ENCODE results near the gene GTF2H4. TPM values are rescaled to one million over a fixed set of nuclear protein-coding genes. Genes with fewer than 3 reads are reported as not detected.

The GTF2H4 gene
- total RNA-seq, 2 donors from 2014 or later: 60.0 to 67.9 TPM

DNA sequence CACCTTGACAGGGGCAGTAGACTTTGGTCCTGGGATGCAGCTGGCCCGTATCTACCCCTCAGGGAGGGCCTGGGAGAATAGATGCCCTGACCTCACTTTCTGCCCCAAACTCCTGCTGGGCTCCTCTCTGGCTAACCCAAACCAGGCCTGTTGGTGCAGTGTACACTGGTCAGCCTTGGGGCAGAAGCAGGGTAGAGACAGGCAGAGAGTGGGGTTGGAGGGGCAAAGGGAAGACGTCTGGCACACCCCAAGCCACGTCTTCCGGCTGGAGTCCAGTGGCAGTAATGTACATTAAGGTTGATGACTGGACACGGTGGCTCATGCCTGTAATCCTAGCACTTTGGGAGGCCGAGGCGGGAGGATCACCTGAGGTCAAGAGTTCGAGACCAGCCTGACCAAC is 14.3 kb upstream of the GTF2H4 start:
- TF ChIP-seq, protein P1, sequence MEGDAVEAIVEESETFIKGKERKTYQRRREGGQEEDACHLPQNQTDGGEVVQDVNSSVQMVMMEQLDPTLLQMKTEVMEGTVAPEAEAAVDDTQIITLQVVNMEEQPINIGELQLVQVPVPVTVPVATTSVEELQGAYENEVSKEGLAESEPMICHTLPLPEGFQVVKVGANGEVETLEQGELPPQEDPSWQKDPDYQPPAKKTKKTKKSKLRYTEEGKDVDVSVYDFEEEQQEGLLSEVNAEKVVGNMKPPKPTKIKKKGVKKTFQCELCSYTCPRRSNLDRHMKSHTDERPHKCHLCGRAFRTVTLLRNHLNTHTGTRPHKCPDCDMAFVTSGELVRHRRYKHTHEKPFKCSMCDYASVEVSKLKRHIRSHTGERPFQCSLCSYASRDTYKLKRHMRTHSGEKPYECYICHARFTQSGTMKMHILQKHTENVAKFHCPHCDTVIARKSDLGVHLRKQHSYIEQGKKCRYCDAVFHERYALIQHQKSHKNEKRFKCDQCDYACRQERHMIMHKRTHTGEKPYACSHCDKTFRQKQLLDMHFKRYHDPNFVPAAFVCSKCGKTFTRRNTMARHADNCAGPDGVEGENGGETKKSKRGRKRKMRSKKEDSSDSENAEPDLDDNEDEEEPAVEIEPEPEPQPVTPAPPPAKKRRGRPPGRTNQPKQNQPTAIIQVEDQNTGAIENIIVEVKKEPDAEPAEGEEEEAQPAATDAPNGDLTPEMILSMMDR (conservative IDR thresholded peaks at IDR 0.05): no peak
- Histone ChIP-seq H3K4me3 (ENCODE audit: low read length) (no peak overlapping the region), H3K4me1 (ENCODE audit: control insufficient read depth, insufficient read depth, low read length) (no peaks in the 10 kb centered on the region), H3K36me3 (ENCODE audit: control insufficient read depth, insufficient read depth, low read length) (peaks cover 50% of the 10 kb centered on the region), H3K9ac (ENCODE audit: extremely low read depth, low read length, poor library complexity, severe bottlenecking) (no peak overlapping the region), H3K9me3 (ENCODE audit: control insufficient read depth, low read length) (no peaks in the 10 kb centered on the region), H3K27ac (ENCODE audit: low read depth, low read length) (no peak overlapping the region), H3K27me3 (ENCODE audit: control insufficient read depth, insufficient read depth, low read length, poor library complexity, severe bottlenecking) (no peaks in the 10 kb centered on the region)
- no peaks in the 10 kb centered on the region for H3K9me3 Mint-ChIP-seq
- H3K4me1 Mint-ChIP-seq: peaks cover 3% of the 10 kb centered on the region
- H3K36me3 Mint-ChIP-seq (ENCODE audit: low read depth): peaks cover 62% of the 10 kb centered on the region
- H3K4me3 Mint-ChIP-seq: no peak overlapping the region
- H3K27me3 Mint-ChIP-seq (ENCODE audit: insufficient read depth): no peaks in the 10 kb centered on the region
- 92 to 93% methylated on average over 7 to 8 of the region's 8 CpGs for WGBS, 2 experiments (ENCODE audit: insufficient coverage in 1 of 2, insufficient read length in 1 of 2)
- DNase-seq: no peak
- H3K27ac Mint-ChIP-seq: no peak overlapping the region

DNA sequence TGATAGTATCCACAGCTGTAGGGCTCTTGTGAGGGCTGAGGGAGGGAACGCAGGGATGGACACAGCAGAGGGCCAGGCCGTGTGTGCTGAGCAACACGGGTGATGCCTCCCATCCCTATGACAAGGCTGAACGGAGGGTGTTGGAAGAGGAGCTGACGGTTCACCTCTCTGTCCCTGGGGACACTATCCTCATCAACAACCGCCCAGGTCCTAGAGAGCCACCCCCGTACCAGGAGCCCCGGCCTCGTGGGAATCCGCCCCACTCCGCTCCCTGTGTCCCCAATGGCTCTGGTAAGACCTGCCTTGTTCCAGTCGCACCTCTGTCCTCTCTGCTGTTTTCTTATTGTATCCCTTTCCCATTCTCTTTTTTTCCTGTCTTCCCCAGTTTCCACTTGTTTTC is 13.6 kb upstream of the GTF2H4 start:
- H3K4me1 Mint-ChIP-seq: peaks cover 3% of the 10 kb centered on the region
- H3K4me3 Mint-ChIP-seq: no peak overlapping the region

DNA sequence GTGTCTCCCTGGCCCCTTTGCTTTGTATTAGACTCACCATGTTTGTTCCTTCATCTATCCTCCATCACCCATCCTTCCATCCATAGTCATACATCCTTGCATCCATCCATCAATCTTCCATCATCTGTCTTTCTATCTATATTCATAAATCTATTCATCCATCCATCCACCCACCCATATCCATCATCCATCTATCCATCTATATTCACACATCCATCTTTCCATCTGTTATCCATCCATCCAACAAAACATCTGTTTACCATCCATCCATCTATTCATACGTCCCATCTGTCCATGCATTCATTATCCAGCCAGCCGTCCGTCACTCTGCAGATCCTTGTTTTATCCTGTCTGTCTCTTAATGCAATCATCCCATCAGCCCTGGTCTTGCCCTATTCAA is 13.1 kb upstream of the GTF2H4 start:
- peaks cover 63% of the 10 kb centered on the region for H3K36me3 Mint-ChIP-seq (ENCODE audit: low read depth)
- WGBS, 2 experiments (ENCODE audit: insufficient coverage in 1 of 2, insufficient read length in 1 of 2): 89 to 93% methylated on average over 3 of the region's 3 CpGs
- H3K36me3 ChIP-seq (ENCODE audit: control insufficient read depth, insufficient read depth, low read length): peaks cover 47% of the 10 kb centered on the region

More for the DNA sequence above, 13.6 kb upstream of the GTF2H4 start:
- 93 to 94% methylated on average over 6 to 12 of the region's 12 CpGs for WGBS, 2 experiments (ENCODE audit: insufficient coverage in 1 of 2, insufficient read length in 1 of 2)
- no peak overlapping the region for H3K9ac ChIP-seq (ENCODE audit: extremely low read depth, low read length, poor library complexity, severe bottlenecking)
- no peak overlapping the region for H3K27ac ChIP-seq (ENCODE audit: low read depth, low read length)
- H3K27me3 ChIP-seq (ENCODE audit: control insufficient read depth, insufficient read depth, low read length, poor library complexity, severe bottlenecking): no peaks in the 10 kb centered on the region
- no peak overlapping the region for H3K4me3 ChIP-seq (ENCODE audit: low read length)
- Mint-ChIP-seq H3K27ac (no peak overlapping the region), H3K36me3 (ENCODE audit: low read depth) (peaks cover 63% of the 10 kb centered on the region), H3K9me3 (no peaks in the 10 kb centered on the region), H3K27me3 (ENCODE audit: insufficient read depth) (no peaks in the 10 kb centered on the region)
- TF ChIP-seq, protein P1 (conservative IDR thresholded peaks at IDR 0.05): no peak
- peaks cover 44% of the 10 kb centered on the region for H3K36me3 ChIP-seq (ENCODE audit: control insufficient read depth, insufficient read depth, low read length)
- H3K4me1 ChIP-seq (ENCODE audit: control insufficient read depth, insufficient read depth, low read length): no peaks in the 10 kb centered on the region
- H3K9me3 ChIP-seq (ENCODE audit: control insufficient read depth, low read length): no peaks in the 10 kb centered on the region
- no peak for DNase-seq

More for the DNA sequence above, 13.1 kb upstream of the GTF2H4 start:
- Histone ChIP-seq H3K9me3 (ENCODE audit: control insufficient read depth, low read length) (no peaks in the 10 kb centered on the region), H3K4me1 (ENCODE audit: control insufficient read depth, insufficient read depth, low read length) (no peaks in the 10 kb centered on the region), H3K9ac (ENCODE audit: extremely low read depth, low read length, poor library complexity, severe bottlenecking) (no peak overlapping the region), H3K27me3 (ENCODE audit: control insufficient read depth, insufficient read depth, low read length, poor library complexity, severe bottlenecking) (no peaks in the 10 kb centered on the region), H3K4me3 (ENCODE audit: low read length) (no peak overlapping the region), H3K27ac (ENCODE audit: low read depth, low read length) (no peak overlapping the region)
- Mint-ChIP-seq H3K27ac (no peak overlapping the region), H3K4me1 (peaks cover 3% of the 10 kb centered on the region), H3K27me3 (ENCODE audit: insufficient read depth) (no peaks in the 10 kb centered on the region), H3K4me3 (no peak overlapping the region), H3K9me3 (no peaks in the 10 kb centered on the region)
- no peak for DNase-seq
- TF ChIP-seq, protein P1 (conservative IDR thresholded peaks at IDR 0.05): no peak

All from endodermal cell (in vitro differentiated cells).